ENCODE data around the gene TKTL1.
"Not testable (repeated sequence)": the region's sequence is repeated elsewhere in the genome, so short reads cannot be mapped to it uniquely, and the experiment has no call there.

Gene TKTL1

DNA sequence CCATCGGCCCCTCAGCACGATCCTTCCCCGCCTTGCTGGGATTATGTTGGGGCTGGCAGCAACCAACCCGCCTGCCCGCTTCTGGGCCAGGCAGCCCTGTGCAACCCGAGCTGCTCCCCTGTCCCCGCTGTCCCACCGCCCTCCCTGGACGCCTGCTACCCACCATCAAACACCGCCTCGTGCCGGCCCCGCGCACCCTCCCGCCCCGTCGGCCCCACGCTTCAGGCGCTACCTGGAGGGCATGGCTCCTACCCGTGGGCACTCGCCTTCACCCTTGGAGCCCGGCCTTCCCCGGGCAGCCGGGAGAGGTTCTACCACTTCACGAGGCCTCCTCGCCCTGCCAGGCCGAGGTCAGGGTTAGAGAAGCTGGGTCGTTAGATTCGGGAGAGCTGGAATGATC lies 37.0 kb downstream of the TKTL1 start:
- Histone ChIP-seq H3K36me3 (ENCODE audit: insufficient read depth, low read depth, low read length) (no peaks in the 10 kb centered on the region), H3K27ac (ENCODE audit: low read length) (no peak overlapping the region), H3K27me3 (ENCODE audit: insufficient read depth, low read length) (no peaks in the 10 kb centered on the region; the same call in 1 of the 2 replicates), H3K4me3 (ENCODE audit: low read length) (no peak overlapping the region), H3K9me3 (ENCODE audit: insufficient read depth, low read depth, low read length) (no peaks in the 10 kb centered on the region), H3K9ac (ENCODE audit: low read depth, low read length) (no peak overlapping the region), H3K4me1 (ENCODE audit: insufficient read depth, low read length) (no peaks in the 10 kb centered on the region)

DNA sequence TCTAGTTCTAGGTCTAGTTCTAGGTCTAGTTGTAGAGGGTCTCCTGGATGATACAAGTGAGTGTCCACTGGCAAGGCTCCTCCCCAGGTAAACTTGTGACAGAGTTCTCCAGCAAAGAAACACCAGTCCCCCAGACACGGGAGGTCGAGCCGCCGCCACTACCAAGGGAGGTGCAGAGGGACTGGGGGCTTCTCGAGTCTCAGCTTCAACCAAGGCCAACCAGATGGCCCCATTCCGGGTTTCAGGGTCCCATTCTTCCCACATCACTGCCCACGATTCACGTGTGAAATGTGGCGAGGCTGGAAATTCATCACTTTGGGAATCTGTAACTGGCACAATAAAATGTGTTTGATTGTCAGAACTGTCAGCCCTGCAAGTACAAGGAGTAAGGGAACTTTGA lies 37.5 kb downstream of the TKTL1 start:
- Histone ChIP-seq H3K27me3 (ENCODE audit: insufficient read depth, low read length) (no peaks in the 10 kb centered on the region; the same call in 1 of the 2 replicates), H3K4me3 (ENCODE audit: low read length) (no peak overlapping the region), H3K4me1 (ENCODE audit: insufficient read depth, low read length) (no peaks in the 10 kb centered on the region), H3K36me3 (ENCODE audit: insufficient read depth, low read depth, low read length) (no peaks in the 10 kb centered on the region), H3K9ac (ENCODE audit: low read depth, low read length) (no peak overlapping the region), H3K9me3 (ENCODE audit: insufficient read depth, low read depth, low read length) (no peaks in the 10 kb centered on the region), H3K27ac (ENCODE audit: low read length) (no peak overlapping the region)

DNA sequence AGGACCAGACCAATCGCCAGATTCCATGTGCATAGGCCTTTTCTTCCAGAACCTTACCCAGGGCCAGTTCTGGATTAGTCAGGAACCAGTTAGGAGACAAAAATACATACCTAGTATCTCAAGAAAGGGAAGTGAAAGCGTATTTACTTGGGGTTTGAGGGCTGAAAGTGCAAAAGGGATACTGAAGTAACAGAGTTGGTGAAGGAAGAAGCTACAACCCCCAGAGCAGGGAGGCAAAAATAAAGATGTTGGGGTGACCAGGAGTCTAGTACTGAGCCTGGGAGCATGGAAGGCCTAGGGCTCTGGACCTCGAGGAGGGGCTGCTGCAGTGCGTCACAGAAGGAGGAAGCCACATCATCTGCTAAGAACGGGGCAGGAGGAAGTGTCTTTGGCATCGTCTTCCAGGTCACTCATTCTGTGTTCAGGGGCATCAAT lies 38.3 kb downstream of the TKTL1 start:
- no peaks in the 10 kb centered on the region for H3K36me3 ChIP-seq (ENCODE audit: insufficient read depth, low read depth, low read length)
- no peak overlapping the region for H3K27ac ChIP-seq (ENCODE audit: low read length)

DNA sequence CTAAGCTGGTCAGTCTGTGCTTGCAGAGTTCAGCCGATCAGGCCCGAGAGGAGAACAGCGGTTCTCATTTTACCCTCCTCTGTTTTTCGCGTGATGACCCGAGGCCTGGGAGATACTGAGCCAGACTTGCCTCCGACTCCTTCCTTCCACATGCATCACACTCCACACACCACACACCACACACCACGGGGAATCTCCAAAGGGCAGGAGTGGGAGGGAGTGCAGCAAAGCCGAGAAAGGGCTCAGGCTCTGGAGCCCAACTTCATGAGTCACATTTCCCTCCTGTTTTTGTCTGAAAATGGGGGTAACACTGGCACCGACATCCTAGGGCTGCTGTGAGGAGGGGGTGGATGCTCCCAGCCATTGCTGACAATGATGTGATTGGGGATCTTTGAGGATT lies 38.9 kb downstream of the TKTL1 start:
- H3K4me3 ChIP-seq (ENCODE audit: low read length): no peak overlapping the region
- H3K9ac ChIP-seq (ENCODE audit: low read depth, low read length): no peak overlapping the region
- H3K27ac ChIP-seq (ENCODE audit: low read length): no peak overlapping the region
- H3K27me3 ChIP-seq (ENCODE audit: insufficient read depth, low read length): no peaks in the 10 kb centered on the region
- no peaks in the 10 kb centered on the region for H3K36me3 ChIP-seq (ENCODE audit: insufficient read depth, low read depth, low read length)
- H3K9me3 ChIP-seq (ENCODE audit: insufficient read depth, low read depth, low read length): no peaks in the 10 kb centered on the region
- H3K4me1 ChIP-seq (ENCODE audit: insufficient read depth, low read length): no peaks in the 10 kb centered on the region

More for the DNA sequence above, 38.3 kb downstream of the TKTL1 start:
- Histone ChIP-seq H3K27me3 (ENCODE audit: insufficient read depth, low read length) (no peaks in the 10 kb centered on the region; the same call in 1 of the 2 replicates), H3K9me3 (ENCODE audit: insufficient read depth, low read depth, low read length) (no peaks in the 10 kb centered on the region), H3K4me3 (ENCODE audit: low read length) (no peak overlapping the region), H3K9ac (ENCODE audit: low read depth, low read length) (no peak overlapping the region), H3K4me1 (ENCODE audit: insufficient read depth, low read length) (no peaks in the 10 kb centered on the region)

DNA sequence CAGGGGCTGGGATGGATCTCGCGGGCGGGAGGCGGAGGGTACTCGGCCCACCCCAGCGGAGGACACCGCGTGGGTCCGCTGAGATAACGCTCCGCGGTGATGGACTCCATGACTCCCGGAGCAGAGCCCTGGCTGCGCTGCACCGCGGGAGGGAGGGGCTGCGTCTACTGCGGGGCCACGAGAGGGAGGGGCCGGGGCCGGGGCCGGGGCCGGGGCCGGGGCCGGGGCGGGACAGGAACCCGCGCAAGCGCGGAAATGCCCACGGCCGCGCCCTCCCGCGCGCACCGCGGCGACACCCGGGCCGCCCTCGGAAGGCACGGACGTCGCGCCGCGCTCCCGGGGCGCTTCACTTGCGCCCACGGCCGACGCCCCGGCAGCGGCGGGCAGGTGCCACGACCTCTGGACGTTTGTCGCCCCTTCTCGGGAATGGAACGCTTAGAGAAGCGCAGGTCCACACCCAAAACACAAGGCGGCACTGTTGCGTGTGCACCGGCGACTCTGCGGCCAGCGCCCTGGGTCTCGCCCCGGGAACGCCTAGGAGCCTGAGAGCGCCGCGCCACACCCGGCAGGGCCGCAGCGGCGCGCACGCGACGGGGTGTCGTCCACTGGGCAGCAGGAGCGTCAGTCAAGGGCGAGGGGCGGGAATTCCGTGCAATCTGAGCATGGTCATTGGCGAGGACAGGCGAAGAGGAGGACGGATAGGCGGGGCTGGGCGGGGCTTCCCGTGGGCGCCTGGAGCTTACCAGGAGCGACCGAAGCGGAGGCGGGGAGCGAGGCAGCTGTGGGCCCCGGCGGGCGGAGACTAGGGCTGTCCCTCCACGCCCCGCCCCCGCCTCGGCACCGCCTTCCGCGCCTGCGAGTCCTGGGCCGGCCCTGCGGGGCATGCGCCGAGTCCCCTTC lies 46.1 kb downstream of the TKTL1 start:
- not testable (repeated sequence) for H3K4me3 ChIP-seq (ENCODE audit: low read length); H3K4me1 ChIP-seq (ENCODE audit: insufficient read depth, low read length); H3K9ac ChIP-seq (ENCODE audit: low read depth, low read length); H3K27me3 ChIP-seq (ENCODE audit: insufficient read depth, low read length); H3K36me3 ChIP-seq (ENCODE audit: insufficient read depth, low read depth, low read length); H3K27ac ChIP-seq (ENCODE audit: low read length); H3K9me3 ChIP-seq (ENCODE audit: insufficient read depth, low read depth, low read length)

DNA sequence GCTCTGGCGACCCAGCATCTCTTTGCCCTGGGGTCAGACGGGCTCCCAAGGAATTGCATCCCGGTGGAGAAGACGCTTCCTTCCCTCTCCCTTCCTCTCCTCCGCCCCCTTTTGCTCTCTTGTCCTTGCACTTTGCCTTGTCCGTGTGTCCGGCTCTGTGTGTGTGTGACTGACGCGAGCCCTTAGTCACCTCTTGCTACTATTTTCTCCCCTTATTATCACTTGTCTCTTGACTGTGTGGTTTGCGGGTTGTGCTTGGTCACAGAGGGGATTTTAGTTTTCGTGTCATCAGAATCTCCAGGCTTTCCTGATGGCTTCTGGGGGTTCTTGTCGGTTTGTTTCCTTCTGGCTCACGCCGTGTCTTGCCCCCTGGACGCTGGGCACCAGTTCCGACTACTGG lies 47.5 kb downstream of the TKTL1 start:
- H3K27me3 ChIP-seq (ENCODE audit: insufficient read depth, low read length); H3K27ac ChIP-seq (ENCODE audit: low read length); H3K9ac ChIP-seq (ENCODE audit: low read depth, low read length); H3K4me3 ChIP-seq (ENCODE audit: low read length); H3K9me3 ChIP-seq (ENCODE audit: insufficient read depth, low read depth, low read length); H3K36me3 ChIP-seq (ENCODE audit: insufficient read depth, low read depth, low read length); H3K4me1 ChIP-seq (ENCODE audit: insufficient read depth, low read length): not testable (repeated sequence)

DNA sequence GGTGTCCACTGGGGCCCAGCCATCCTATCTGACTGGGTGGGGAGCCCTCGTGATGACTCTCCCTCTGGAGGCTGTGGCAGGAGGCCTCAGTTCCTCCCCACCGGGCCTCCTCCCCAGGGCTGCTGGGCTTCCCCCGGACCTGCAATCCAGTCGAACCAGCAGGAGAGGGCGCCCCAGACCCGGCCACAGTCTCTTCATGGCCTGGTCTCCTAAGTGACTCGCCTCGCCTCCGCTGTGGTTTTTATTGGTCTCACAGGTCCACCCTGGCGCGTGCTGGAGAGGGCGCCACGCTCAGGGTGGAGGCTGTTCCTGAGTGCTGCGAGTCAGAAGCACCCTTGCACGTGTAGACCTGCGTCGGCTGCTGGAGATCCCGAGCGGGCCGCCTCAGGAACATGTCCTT lies 48.0 kb downstream of the TKTL1 start:
- H3K36me3 ChIP-seq (ENCODE audit: insufficient read depth, low read depth, low read length); H3K4me1 ChIP-seq (ENCODE audit: insufficient read depth, low read length); H3K9me3 ChIP-seq (ENCODE audit: insufficient read depth, low read depth, low read length); H3K27me3 ChIP-seq (ENCODE audit: insufficient read depth, low read length); H3K9ac ChIP-seq (ENCODE audit: low read depth, low read length); H3K4me3 ChIP-seq (ENCODE audit: low read length); H3K27ac ChIP-seq (ENCODE audit: low read length): not testable (repeated sequence)

DNA sequence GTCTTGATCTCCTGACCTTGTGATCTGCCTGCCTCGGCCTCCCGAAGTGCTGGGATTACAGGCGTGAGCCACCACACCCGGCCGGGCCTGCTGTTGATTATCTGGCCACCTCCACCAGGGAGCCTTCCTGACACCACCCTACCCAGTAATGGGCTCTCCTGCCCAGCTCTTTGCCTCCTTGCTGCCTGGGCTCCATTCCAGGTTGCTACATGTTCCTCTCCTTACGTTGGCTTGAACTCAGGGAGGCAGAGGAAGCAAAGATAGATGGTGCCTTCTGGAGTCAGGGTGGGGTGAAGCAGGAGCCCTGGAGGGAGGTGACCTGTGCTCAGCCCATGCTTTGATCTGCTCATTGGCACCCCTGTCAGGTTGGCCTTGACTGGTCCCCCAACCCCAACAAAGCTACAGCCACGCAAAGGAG lies 52.5 kb downstream of the TKTL1 start:
- Histone ChIP-seq H3K4me1 (ENCODE audit: insufficient read depth, low read length) (no peaks in the 10 kb centered on the region), H3K27ac (ENCODE audit: low read length) (no peak overlapping the region), H3K9me3 (ENCODE audit: insufficient read depth, low read depth, low read length) (no peaks in the 10 kb centered on the region), H3K4me3 (ENCODE audit: low read length) (no peak overlapping the region), H3K27me3 (ENCODE audit: insufficient read depth, low read length) (no peaks in the 10 kb centered on the region), H3K36me3 (ENCODE audit: insufficient read depth, low read depth, low read length) (peaks cover 49% of the 10 kb centered on the region), H3K9ac (ENCODE audit: low read depth, low read length) (no peak overlapping the region)

DNA sequence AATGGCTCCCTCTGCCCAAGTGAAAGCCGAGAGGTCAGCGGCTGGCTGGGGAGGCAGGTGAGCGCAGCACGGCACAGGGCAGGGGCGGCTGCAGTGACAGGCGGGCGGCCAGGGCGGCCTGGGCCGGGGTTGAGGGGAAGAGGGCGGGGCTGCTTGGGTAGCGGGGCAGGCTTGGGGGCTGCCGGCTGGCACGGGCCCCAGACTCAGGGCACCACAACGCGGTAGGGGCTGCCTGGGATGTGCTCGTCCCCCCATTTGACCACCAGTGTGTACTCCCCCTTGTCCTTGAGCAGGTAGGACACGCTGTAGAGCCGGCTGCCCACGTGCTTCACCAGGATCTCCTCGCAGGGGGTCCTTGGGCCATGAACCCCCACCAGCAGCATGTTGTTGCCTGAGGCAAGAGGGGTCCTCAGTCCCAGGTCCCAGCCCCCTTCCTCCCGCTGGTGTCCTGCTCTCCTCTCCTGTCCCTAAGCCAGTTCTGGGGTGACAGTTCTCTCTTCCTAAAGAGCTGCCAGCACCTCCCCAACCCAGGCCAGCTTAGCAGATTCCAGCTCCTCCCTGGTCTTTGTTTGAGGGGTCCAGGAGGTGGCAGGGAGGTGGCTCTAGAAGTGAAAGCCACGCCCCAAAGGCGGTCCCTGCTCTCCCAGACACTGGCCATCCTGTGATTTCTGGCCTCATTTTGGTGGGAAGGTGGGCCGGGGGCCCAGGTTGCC lies 53.2 kb downstream of the TKTL1 start:
- no peaks in the 10 kb centered on the region for H3K4me1 ChIP-seq (ENCODE audit: insufficient read depth, low read length)
- H3K4me3 ChIP-seq (ENCODE audit: low read length): no peak overlapping the region
- no peaks in the 10 kb centered on the region for H3K9me3 ChIP-seq (ENCODE audit: insufficient read depth, low read depth, low read length)
- H3K36me3 ChIP-seq (ENCODE audit: insufficient read depth, low read depth, low read length): peaks cover 56% of the 10 kb centered on the region
- no peak overlapping the region for H3K9ac ChIP-seq (ENCODE audit: low read depth, low read length)
- H3K27ac ChIP-seq (ENCODE audit: low read length): no peak overlapping the region
- no peaks in the 10 kb centered on the region for H3K27me3 ChIP-seq (ENCODE audit: insufficient read depth, low read length)

DNA sequence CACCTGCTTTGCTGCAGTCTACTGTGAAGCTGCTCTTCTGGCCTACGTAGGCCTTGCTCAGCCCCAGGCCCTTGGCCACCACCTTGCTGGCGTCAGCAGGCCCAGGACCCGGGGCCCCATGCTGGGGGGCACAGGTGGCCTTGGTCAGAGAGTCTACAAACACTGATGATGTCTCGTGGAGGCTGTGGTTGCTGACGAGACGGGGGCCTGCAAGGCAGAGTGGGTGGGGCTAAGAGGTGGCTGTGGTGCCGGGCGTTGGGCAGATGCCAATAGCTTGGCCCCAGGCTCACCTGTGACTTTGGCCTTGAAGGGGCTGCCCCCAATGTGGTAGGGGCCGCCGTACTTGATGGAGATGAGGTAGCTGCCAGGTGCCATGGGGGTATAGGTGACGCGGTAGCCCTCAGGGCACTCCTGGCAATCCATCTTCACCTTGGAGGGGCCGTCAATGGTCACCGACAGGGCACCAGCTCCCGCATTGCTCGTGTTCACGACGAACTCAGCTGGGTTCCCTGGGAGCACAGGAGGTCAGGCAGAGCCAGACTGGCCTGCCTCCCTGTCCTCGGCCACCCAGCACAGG lies 53.9 kb downstream of the TKTL1 start:
- H3K4me1 ChIP-seq (ENCODE audit: insufficient read depth, low read length): no peaks in the 10 kb centered on the region
- H3K27ac ChIP-seq (ENCODE audit: low read length): no peak overlapping the region
- peaks cover 62% of the 10 kb centered on the region for H3K36me3 ChIP-seq (ENCODE audit: insufficient read depth, low read depth, low read length)
- H3K4me3 ChIP-seq (ENCODE audit: low read length): no peak overlapping the region
- H3K9me3 ChIP-seq (ENCODE audit: insufficient read depth, low read depth, low read length): no peaks in the 10 kb centered on the region
- no peaks in the 10 kb centered on the region for H3K27me3 ChIP-seq (ENCODE audit: insufficient read depth, low read length)
- no peak overlapping the region for H3K9ac ChIP-seq (ENCODE audit: low read depth, low read length)

DNA sequence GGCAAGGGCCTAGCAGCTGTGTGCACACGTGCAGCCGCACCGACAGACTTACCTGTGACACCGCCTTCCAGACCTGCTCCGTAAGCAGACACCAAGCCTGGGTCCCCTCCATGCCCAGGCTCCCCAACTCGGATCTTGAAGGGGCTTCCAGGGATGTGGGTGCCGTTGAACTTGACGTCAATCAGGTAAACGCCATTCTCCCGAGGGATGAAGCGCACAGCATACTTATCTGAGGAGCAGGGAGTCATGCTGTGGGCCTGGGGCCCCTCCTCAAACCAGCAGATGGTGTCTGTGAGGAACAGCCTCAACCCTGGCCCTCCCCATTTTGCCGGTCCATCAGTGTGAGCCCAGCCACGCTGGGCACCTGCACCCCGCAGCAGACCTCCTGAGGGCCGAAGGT lies 54.4 kb downstream of the TKTL1 start:
- Histone ChIP-seq H3K4me3 (ENCODE audit: low read length) (no peak overlapping the region), H3K9me3 (ENCODE audit: insufficient read depth, low read depth, low read length) (no peaks in the 10 kb centered on the region), H3K27me3 (ENCODE audit: insufficient read depth, low read length) (no peaks in the 10 kb centered on the region), H3K9ac (ENCODE audit: low read depth, low read length) (no peak overlapping the region), H3K36me3 (ENCODE audit: insufficient read depth, low read depth, low read length) (peaks cover 68% of the 10 kb centered on the region), H3K4me1 (ENCODE audit: insufficient read depth, low read length) (no peaks in the 10 kb centered on the region), H3K27ac (ENCODE audit: low read length) (no peak overlapping the region)

All from iPS-20b (cell line).